GM18499 (cell line): ENCODE results near the gene FGF12.

Experiments
- ATAC-seq: cut with Tn5 transposase; IDR thresholded peaks from one replicate; pipeline ENCODE4 v1.9.1; 2021; ENCODE audit warnings: moderate number of reproducible peaks; ENCODE audit not compliant: insufficient read depth, unreplicated experiment

Gene FGF12

DNA sequence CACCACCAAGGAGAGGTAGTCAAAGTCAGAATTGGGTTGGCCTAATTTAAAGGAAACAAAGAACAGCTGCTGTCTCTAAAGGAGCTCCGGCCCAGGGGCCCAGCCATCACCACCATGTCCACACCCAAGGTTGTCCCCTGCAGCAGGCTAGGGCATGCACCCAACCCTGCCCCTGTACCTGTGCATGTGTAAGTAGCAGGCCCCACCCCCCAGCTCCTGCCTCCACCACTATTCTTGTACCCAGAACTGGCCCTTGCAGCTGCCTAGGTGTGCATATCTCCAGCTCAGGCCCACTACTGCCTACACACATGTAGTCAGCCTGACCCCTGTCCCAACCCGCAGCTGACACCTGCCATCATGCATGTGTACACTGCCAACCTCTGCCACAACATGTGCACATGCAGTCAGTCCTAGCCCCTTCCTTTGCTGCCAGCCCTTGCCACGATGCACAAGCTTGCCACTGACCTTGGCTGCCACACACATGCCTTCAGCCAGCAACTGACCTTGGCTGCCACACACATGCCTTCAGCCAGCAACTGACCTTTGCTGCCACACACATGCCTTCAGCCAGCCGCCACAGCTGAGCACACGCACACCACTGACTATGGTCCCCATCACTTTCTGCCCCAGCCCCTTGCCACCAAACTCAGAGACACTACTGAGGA lies 39.7 kb downstream of the FGF12 start:
- no peak for ATAC-seq

DNA sequence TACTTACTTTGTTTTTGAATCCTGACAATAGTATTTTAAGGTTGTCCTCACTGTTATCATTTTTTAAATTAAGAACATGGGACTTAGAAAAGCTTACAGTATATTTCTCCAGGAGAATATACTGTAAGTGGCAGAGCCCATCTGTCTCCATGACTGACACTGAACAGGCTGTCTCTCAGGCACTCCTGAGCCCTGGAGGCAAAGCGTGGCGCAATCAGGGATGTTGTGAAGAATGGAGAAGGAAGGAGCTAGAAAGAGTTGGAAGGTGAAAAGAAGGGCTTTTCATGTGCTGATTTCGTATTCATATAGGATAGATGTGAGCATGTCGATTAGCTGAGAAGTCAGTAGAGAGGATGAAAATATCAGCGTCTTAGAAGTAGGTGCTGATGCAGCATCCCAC lies 41.5 kb downstream of the FGF12 start:
- no peak for ATAC-seq

DNA sequence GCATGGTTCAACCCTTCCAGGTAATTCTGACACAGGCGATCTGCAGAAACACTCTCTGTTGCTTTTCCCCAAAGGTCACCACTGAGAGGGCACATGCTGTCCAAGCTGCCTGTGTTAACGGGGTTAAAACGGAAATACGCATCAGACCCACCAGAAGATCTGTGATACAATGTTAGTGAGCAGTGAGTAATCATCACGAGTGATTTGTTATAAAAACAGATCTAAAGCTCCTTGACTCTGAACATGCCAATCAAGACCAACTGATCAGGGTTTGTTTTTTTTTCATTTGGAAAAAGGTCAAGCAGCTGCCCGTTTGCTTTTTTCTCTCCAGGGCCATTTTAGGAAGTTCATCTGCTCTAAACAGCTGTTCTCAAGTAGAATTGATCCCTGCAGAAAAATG lies 43.2 kb downstream of the FGF12 start:
- no peak for ATAC-seq

DNA sequence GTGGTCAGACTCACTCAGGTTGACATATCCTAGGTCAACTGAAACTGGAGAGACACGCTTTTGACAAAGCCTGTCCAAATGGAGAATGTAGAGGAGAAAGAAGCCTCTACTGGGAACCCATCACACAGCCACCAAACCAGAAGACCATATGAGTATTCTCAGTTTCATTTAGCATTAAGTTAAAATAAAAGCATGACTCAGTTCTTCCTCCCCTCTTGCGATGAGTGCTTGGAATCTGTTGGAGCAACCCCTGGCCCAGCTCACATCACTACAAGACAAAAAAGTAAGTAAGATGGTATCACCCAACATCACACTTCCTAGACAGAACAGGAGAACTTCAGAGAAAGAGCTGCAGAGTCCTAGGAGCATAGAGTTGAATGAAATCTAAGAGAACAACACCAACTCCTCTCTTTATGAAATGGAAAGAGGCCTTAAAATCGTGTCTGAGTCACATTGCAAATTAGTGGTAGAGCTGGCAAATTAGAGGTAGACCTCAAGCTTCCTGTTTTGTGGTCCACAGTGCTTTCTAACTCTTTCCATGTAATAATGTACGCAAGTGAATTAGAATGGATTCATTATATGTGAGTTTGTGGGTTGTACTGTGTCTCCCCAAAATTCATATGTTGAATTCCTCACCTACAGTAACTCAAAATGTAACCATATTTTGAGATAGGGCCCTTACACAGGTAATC lies 51.2 kb downstream of the FGF12 start:
- ATAC-seq, result peak; percentile 79

DNA sequence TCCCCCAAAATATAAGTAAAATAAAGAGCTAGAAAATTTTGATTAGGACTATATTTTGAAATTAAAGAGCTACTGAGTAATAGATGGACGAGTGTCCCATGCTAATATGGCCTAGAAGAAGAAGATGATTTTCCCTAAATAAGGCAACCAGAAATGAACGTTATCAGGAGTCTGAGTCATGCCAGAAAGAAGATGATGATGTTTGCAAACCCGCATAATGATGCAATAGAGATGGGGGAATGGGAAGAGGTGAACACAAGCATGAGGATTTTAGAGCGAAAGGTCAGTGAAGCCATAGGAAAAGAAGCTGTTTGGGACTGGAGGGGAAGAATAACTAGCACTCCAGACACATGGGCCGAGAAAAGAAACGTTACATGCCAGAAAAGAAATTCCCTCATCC lies 71.7 kb downstream of the FGF12 start:
- ATAC-seq, result no peak

DNA sequence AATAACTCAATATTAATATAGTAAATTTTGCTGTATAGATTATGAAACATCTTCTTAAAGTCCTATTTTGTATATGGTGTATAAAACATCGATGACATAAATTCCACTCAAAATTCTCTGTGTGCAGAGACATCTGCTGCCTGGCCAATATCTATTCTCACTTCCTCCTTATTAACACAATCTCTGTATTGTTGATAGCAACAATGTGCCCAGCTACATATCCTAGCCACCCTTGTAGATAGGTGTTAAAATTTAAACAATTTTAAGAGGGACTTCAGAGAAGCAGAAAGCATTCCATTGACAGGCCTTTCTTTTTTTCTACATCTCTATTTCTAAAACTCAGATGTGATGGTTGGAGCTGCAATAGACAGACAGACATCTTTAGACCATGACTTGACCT lies 72.3 kb downstream of the FGF12 start:
- no peak for ATAC-seq

DNA sequence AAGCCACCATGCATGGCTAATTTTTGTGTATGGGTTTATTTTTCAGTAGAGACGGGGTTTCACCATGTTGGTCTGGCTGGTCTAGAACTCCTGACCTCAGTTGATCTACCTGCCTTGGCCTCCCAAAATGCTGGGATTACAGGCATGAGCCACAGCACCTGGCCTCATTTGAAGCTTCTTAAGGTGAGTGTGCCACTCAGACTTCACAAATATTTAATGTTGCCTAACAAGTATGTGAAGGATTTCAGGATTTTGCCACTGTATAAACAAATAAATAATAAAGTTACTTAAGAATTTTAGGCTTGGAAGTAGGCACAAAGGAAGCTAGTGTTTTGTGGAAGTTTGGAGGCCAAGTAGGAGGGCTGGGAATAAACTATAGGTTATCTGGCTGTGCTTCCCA lies 73.5 kb downstream of the FGF12 start:
- no peak for ATAC-seq

DNA sequence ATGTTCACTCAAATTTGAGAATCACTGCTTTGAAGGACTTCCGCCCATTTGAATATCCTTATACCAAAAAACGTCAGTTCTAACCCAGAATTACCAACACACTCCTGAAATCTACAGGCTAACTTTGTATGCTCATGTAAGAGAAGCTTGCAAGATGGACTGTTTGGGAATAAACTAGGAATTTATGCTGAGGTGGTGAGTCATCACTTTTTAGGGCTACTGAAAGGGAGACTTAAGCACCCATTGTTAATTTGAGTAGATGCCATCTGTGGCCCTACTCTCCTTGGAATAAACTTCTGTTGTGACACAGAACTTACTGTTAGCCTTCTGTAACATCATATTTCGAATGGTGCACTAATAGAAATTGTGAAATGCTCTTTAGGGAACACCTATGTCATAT lies 74.6 kb downstream of the FGF12 start:
- ATAC-seq, result no peak

DNA sequence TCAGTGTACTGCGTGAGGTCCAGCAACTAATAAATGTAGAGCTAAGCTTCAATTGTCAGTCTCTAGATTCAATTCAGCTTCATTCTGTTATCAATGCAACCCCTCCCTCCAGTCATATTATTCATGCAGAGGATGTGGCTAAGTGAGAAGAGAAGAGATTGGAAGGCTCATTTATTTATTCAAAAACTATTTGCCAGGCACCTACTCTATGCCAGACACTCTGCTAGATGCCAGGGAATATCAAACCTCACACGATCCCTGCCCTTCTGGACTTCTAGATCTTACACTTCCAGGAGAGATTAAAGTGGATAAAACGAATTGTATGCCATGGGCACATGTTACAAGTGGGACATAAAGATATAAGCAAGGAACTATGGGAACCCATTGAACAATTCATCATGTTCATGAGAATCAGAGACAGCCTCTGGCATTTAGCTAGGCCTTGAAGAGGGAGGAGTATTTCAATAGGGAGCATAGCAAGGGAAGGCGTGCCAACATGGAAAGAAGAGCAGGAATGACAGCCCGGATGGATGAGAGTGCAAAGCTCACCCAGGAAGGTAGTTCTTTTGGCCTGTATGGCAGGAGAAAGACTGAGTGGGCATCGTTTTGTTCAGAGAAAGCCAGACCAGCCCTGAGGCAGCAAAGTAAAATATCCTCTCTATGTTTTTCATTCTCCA lies 75.4 kb downstream of the FGF12 start:
- ATAC-seq, result no peak

DNA sequence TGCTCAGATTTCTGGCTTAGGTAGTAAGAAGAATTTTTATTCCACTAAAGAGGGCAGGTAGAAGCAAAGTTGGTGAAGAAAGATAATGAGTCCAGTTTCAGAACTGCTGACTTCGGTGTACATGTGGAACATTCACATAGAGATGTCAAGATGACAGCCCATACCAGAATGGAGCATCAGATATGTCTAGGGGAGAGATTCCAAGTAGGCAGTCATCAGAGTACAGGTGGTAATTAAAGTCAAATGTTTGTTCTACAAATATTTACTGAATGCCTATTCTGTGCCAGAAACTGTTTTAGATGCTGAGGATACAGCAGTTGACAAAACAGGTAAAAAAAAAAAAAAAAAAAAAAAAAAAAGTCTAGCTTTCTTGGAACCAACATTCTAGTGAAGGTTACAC lies 81.9 kb downstream of the FGF12 start:
- ATAC-seq, result no peak

DNA sequence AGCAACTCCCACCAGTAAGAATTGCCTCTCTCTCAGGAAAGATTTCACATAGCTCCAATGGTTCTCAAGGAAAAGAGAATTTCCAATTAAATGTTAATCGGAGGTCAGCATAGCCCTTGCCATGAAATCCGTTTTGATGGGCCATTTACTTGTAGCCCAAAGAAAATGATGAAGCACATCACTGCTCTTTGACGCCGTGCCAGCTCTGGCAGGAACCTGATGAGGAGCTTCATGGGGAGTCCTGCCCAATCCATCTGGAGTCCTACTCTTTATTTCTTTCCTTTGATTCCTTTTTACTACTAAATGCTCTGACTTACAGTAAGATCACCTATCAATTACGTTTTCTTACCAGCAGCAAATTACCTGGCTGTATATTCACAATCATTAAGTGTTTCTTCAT lies 84.7 kb downstream of the FGF12 start:
- ATAC-seq, result no peak

DNA sequence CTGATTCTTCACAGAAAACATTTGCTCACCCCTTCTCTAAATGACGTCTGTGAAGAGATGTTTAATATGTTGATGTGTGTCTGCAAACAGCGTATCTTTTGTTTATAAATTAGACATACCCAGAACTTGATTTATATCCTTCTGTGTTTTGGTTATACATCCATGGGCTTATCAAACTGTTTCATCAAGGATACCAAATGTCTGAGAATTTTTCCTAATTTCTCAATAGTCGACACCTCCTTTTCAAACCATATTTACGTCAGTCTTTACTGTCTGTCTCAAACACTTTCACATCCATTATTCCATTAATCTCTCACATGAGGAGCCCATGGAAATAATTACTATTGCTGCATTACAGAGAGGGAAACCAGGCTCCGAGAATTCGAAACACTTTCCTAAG lies 85.4 kb downstream of the FGF12 start:
- ATAC-seq, result no peak

DNA sequence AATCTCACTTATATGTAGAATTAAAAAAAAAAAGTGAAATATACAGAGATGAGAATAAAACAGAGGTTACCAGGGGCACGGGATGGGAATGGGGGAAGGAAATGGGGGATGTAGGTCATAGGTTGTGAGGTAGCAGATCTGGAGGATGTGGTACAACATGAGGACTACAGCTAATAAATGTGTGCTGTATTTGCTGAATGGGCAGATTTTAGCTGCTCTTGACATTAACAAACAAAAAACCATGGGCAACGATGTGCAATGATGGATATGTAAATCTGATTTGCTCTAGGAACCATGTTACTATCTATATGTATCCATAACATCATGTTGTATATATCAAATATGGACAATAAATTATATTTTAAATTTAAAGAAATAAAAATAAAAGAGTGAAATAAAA lies 87.4 kb downstream of the FGF12 start:
- no peak for ATAC-seq

DNA sequence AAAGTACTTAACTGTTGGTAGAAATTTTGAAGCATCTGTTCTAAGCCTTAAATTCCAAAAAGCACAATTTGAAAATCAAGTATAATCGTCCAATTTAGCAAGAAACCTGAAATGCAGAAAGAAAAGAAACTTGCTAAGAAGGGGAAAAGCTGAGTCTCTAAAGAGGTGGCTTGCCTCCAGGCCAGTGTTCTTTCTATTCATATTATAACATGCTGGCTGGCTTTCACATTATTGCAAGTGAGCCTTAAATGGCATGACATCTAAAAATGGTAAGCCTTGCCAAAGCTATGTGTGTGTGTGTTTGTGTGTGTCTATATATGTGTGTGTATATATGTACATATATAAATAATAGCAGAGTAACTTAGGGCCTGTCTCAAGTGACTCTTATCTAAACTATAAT lies 89.5 kb downstream of the FGF12 start:
- no peak for ATAC-seq

DNA sequence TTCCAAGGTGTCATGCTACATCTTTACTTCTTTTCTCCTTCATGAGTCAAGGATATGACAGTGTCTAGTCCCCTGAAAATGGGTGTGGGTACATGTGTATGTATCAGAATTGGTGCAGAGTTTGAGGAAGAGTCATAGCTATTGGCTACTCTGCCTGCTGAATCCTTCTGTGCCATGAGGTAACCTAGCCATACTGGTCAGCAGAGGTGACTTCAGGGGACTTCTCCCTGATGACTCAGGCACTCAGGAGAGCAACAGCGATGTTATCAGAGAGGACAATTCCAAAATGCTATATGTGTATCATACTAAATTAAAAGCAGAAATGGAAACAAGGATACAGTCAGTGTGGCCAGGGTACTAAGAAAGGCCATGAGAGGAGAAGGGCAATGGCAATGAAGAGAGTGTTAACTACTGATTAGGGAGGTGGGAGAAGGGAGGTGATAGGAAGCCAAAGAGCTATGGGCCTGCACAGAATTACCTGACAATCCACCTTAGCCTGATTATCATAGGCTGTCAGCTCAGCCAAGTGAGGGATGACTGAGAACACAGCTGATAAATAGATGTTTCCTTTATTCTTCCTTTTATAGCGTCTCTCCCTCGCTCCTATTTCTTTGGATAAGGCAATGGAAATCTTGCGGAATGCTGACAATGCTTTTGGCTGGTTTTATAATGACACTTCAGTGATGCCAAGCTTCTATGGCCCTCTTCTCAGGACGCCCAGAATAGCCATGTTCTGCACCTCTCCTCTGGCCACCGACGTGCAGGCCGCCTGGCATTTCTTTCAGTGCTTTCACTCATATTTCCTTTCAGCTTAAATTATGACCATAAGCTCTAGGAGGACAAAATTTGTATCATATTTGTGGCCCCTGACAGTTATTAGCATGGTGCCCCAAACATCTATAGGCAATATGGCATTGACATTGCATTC lies 90.6 kb downstream of the FGF12 start:
- no peak for ATAC-seq

DNA sequence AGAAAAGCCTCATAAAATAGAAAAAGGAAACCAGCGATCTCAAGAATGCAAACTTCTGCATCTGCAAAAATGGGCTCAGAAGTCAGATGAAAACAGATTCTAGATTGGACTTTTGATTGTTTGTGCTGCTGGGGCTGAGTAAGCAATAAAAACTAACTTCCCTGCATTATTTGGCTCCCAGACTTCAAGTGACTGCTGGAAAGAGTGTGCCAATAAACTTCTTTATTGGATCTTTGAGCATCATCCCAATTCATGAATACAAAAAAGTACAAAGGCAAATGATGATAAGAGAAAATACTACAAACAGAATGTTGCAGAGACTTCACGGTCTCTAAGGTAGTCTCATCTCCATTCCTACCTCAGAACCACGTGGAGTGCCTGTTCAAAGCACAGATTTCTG lies 97.9 kb downstream of the FGF12 start:
- ATAC-seq, result no peak

DNA sequence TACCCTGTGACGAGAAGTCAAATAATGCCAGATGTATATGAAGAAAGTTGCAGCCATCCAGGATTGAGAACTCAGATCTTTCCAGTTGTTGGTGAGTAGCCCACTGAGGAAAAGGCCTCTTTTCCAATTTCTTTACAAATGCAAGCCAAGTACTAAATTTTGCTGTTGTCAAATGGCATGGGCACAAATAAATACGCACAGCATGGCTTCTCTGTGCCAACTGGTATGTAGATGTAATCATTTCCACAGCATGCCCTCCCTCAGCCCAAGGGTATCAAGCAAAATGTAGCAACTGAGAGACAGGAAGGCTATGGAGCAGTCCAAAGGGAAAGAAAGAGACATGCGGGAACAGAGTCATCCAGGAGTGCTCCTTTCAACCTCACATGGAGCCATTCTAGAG lies 105.4 kb downstream of the FGF12 start:
- no peak for ATAC-seq

DNA sequence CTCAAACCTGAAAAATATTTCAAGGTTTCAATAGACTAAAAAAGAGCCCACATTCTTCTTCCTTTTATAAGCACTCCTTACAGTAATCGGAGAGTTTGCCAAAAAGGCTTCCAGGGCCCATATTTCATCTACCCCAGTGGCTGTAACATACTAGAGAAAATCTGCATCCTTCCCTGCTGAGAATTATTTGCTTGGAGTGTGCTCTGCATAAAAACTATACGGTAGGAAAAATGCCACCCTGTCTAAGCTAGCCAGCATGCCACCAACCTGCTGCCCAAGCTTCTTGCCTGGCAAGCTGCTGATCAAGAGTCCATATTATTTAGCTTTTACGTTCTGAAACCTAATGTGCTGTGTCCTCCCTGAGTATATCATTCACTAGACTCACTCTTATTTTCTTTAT lies 107.1 kb downstream of the FGF12 start:
- no peak for ATAC-seq

DNA sequence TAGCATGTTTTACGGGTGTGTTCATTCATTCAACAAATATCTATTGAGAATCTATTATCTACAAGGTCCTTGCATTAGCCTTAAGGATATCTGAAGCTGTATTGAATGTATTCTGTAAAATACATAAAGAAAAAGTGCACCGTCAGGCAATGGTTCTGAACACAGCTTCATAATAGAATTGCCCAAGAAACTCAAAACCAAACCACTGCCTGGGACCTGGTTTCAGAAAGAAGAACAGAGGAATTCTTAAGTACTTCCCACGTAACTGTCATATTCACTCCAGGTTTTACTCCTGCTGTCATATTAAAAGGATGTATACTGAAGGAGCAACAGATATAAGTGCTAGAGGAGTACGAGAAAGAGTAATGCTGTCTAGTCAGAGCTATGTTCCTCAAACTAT lies 115.9 kb downstream of the FGF12 start:
- no peak for ATAC-seq

DNA sequence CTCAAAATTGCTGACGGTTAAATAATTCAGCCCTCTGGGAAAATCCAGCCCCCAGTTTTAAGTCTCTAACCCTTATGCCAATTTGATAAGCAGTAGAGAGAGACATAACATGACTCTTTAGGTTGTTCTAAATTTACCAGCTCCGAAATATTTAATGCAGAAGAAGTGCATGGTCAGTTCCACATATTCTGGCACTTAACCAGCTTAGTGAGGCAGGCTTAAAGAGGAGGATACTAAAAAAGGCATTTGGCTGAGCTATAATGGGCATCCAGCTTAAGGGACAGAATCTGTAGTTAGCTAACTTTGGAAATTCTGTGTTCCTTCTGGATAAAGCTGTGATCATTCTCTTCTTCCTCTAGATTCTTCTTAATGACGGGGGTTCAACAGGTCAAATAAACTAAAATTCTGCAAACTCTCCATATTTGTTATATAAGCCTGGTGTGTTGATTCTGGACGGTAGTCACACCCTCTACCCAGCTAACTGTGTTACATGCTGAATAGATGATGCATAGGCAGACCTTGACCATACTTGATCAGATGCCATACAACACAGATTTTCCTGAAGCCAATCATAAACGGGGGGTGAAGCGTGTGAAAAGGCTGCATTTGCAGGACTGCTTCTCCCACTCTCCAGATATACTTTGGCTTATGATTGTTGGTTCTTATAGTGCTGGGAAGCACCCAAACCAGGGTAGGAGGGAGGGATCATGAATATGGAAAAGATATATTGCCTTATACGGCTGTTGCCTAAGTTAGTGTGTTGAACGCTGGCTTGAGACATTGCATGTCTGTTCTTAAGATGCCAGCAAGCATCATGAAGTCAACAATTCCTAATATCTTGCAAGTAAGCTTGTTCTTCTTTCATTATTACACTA lies 118.4 kb downstream of the FGF12 start:
- ATAC-seq, result no peak
